ENCODE results near the gene PSMB1. TPM values are rescaled to one million over a fixed set of nuclear protein-coding genes. Genes with fewer than 3 reads are reported as not detected.

The PSMB1 gene
- total RNA-seq (2021; fragmentation: NEBNext Ultra II Directional; extraction: Animal tissue kit (Norgen Biotek cat#: 25700)): 100 to 1,000 TPM; 227 to 265 (median 252) TPM
- long read RNA-seq, transcript PSMB1-201 (6 exons, 928 nt): major isoform, 323 of 334 reads
- long read RNA-seq, partial matches to known transcripts: 3 of 334 reads
- long read RNA-seq, other reads (novel, unspliced or antisense): 8 of 334 reads

DNA sequence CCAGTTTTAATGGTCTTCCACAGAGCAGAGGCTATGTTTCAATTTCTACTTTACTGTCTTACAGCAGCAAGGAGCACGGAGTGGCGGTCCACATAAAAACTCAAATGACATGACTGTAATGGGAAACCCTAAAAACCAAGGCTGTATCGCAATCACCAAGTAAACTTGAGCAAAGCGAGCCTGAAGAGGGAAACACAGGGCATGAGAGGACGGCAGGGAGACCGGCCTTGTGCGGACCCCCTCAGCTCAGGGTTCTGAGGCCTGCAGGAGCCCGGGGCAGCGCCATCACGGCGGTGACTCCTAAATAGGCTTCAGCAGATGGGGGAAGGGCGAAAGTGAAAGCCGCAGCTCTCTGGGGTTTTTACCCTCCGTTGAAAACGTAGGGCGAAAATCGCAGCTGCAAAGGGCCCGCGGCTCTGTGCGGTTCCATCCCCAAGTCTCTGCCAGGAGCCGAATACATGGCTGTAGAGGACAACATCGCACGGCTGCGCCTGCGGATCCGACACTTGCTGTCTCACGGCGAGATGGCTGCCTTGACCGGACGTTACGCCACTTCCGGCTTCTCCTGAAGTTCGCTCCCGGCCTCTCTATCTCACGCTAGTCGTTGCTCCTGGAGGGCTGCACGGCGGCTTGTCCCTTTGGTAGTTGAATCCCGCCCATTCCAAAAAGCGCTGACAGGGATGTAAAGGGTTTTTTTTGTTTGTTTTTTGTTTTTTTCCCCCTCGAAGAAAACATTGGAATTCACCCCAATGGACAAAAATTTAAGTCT lies at the start of gene PSMB1:
Gene PSMB1 (minus strand): TSS at position 543 of the 769 bp plus-strand sequence. CDS start 65 bp downstream, at position 478.
- no peaks in the 10 kb centered on the region for H3K9me3 Mint-ChIP-seq
- H3K36me3 Mint-ChIP-seq (ENCODE audit: low read depth): peaks cover 27% of the 10 kb centered on the region
- no peak within 1 kb of the TSS for H3K4me3 Mint-ChIP-seq
- no peak within 1 kb of the TSS for H3K27ac Mint-ChIP-seq
- peak; percentile 92 for DNase-seq
- no peak; the same call in 1 of the 2 replicates for TF ChIP-seq CTCF (IDR thresholded peaks at IDR 0.05)
- peaks cover 18% of the 10 kb centered on the region; the same call in 1 of the 2 replicates for H3K4me1 Mint-ChIP-seq (ENCODE audit: low read depth)
- H3K27me3 Mint-ChIP-seq (ENCODE audit: insufficient read depth): no peaks in the 10 kb centered on the region; the same call in 1 of the 2 replicates

GRCh38 chr6:170597278-170597677 lies 44.2 kb upstream of the PSMB1 start:
- Mint-ChIP-seq H3K9me3 (no peaks in the 10 kb centered on the region), H3K4me3 (no peak overlapping the region), H3K27ac (no peak overlapping the region), H3K27me3 (ENCODE audit: insufficient read depth) (peaks cover 5% of the 10 kb centered on the region; the same call in 1 of the 2 replicates), H3K36me3 (ENCODE audit: low read depth) (no peaks in the 10 kb centered on the region), H3K4me1 (ENCODE audit: low read depth) (no peaks in the 10 kb centered on the region)
- TF ChIP-seq CTCF (IDR thresholded peaks at IDR 0.05): no peak
- DNase-seq: no peak

DNA sequence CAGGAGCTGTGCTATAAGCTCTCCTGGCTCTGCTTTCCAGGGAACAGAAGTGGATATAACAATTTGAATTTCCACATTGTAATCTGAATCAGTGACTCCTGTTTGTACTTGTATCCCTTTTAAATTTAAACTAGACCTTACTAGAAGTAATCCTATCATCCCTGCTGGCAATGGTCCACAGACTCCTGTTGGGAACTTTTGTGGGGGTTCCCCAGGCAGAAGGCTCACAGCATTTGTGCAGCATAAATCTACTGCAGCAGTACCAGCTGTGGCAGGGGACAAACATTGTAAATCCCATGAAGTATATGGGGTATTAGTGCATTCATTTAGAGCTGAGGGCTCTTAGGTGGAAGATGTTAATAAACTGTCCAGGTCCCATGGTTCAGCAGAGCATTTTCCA lies 43.3 kb upstream of the PSMB1 start:
- TF ChIP-seq CTCF (IDR thresholded peaks at IDR 0.05): no peak
- H3K36me3 Mint-ChIP-seq (ENCODE audit: low read depth): no peaks in the 10 kb centered on the region
- H3K27me3 Mint-ChIP-seq (ENCODE audit: insufficient read depth): peaks cover 5% of the 10 kb centered on the region; the same call in 1 of the 2 replicates
- no peak overlapping the region for H3K27ac Mint-ChIP-seq
- no peaks in the 10 kb centered on the region for H3K4me1 Mint-ChIP-seq (ENCODE audit: low read depth)
- H3K9me3 Mint-ChIP-seq: peaks cover 3% of the 10 kb centered on the region
- H3K4me3 Mint-ChIP-seq: no peak overlapping the region
- no peak for DNase-seq

DNA sequence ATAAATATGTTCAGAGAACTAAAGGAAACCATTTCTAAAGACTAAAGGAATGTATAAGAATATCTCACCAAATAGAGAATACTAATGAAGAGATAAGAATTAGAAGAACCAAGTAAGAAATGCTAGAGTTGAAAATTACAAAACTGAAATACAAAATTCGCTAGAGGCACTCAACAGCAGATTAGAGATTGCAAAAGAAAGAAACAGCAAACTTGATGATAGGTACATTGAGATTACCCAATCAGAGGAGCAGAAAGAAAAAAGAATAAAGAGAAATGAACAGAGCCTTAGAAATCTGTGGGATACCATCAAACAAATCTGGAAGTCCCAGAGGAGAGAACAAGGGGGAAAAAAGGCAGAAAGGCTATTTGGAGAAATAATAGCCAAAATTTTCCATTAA lies 37.6 kb upstream of the PSMB1 start:
- H3K4me3 Mint-ChIP-seq: no peak overlapping the region
- peaks cover 3% of the 10 kb centered on the region; the same call in 1 of the 2 replicates for H3K27me3 Mint-ChIP-seq (ENCODE audit: insufficient read depth)
- no peak overlapping the region for H3K27ac Mint-ChIP-seq
- no peaks in the 10 kb centered on the region for H3K4me1 Mint-ChIP-seq (ENCODE audit: low read depth)
- DNase-seq: no peak
- no peak for TF ChIP-seq CTCF (IDR thresholded peaks at IDR 0.05)
- peaks cover 23% of the 10 kb centered on the region for H3K9me3 Mint-ChIP-seq
- H3K36me3 Mint-ChIP-seq (ENCODE audit: low read depth): peaks cover 5% of the 10 kb centered on the region; the same call in 1 of the 2 replicates

- no peak for DNase-seq
- Mint-ChIP-seq H3K9me3 (peaks cover 6% of the 10 kb centered on the region), H3K4me3 (peak overlapping the region; percentile 96), H3K27me3 (ENCODE audit: insufficient read depth) (peaks cover 2% of the 10 kb centered on the region), H3K27ac (peak overlapping the region; percentile 76), H3K4me1 (ENCODE audit: low read depth) (peaks cover 22% of the 10 kb centered on the region), H3K36me3 (ENCODE audit: low read depth) (peaks cover 30% of the 10 kb centered on the region)
- no peak for TF ChIP-seq CTCF (IDR thresholded peaks at IDR 0.05)
These were observed 31.9 kb upstream of the PSMB1 start for GRCh38 chr6:170584954-170585498.
